SU-DHL-6 (cell line): ENCODE results near the gene KCNJ18.

Experiments
- CTCF ChIP-seq: fragments of 200-600 bp; sonication (generic); IDR thresholded peaks from one replicate; pipeline ENCODE4 v1.5.1; 2017; ENCODE audit warnings: antibody characterized with exemption, mild to moderate bottlenecking, low read length, moderate library complexity; ENCODE audit not compliant: insufficient read depth, poor library complexity, severe bottlenecking
- EZH2phosphoT487 ChIP-seq: fragments of 200-600 bp; sonication (generic), shearing (Covaris generic); conservative IDR thresholded peaks from 2 replicates; pipeline ENCODE4 v1.6.1; 2018; ENCODE audit warnings: mild to moderate bottlenecking, antibody characterized with exemption, low read length, moderate library complexity, mixed read lengths

DNA sequence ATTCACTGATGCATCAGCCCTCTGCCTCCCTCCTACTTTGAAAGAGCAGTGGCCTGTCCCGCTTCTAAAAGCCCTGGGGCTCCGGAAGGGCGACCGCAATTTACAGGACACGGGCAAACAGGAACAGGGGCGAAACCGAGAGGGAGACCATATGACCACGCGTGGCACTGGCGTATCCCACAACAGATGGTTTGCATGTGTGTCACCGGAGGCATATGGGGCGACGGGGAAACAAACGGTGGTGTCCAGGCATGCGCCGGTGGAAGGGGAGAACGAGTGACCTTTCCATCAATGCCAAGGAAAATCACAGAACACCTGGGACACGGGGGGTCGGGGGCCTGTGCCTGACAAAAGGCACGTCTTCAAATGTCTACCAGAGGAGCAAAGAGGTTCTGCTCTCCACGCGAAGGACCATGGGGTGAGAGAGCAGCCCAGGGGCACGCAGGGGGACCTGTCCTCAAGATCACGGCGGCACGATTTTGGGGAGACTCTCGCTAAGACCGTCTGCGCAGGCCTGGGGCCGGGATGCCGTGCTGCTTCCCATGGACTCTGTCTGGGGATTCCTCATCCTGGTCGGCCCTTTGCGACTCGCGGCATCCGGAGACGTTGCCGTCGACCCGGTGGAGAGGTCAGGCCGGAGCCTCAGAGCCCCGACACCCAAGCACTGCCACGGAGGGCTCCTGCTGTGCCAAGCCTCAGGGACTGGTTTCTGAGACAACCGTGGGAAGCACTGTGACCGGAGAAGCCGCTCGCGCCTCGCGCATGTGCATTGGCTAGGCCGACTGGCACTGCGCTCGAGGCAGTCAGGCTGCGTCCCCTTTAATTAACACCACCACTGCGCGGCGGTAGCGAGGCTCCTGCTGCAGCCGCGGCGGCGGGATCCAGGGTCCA lies 12.8 kb upstream of the KCNJ18 start:
- no peak for TF ChIP-seq CTCF
- no peak for TF ChIP-seq EZH2phosphoT487
